Activated T-cell treated with anti-CD3 and anti-CD28 coated beads, Interleukin-2, amount 50 U/mL, for 4 hours (primary cell): ENCODE measurements around the gene SLC25A13. TPM values are rescaled to one million over a fixed set of nuclear protein-coding genes. Genes with fewer than 3 reads are reported as not detected.

Experiments used
- ATAC-seq, 2 donors: fragments of 200-7000 bp; cut with Tn5 transposase; one replicate each; pipeline ENCODE4 v1.10.0; 2021
- DNase-seq: peaks from one replicate; pipeline ENCODE4 v3.0.0-alpha.2; 2020
- H3K27me3 Mint-ChIP-seq: one replicate; pipeline ENCODE4 v1.8.0; 2021; ENCODE audit warnings: low read depth, mixed read lengths
- H3K36me3 Mint-ChIP-seq: one replicate; pipeline ENCODE4 v1.8.0; 2022; ENCODE audit warnings: mixed read lengths; ENCODE audit not compliant: insufficient read depth
- H3K4me1 Mint-ChIP-seq: one replicate; pipeline ENCODE4 v1.8.0; 2021; ENCODE audit warnings: low read depth, mixed read lengths
- H3K4me3 Mint-ChIP-seq: one replicate; pipeline ENCODE4 v1.8.0; 2021; ENCODE audit warnings: mild to moderate bottlenecking, moderate library complexity, mixed read lengths
- H3K9me3 Mint-ChIP-seq: one replicate; pipeline ENCODE4 v1.8.0; 2021; ENCODE audit warnings: mixed read lengths
- total RNA-seq, 3 donors: library from RNA; stranded (reverse); gene quantifications; one replicate each; pipeline ENCODE4 v1.2.1, GENCODE V29; 2021

SLC25A13 gene
- total RNA-seq, 3 donors from 2014 or later = 18.0 to 19.0 (median 18.3) TPM

DNA sequence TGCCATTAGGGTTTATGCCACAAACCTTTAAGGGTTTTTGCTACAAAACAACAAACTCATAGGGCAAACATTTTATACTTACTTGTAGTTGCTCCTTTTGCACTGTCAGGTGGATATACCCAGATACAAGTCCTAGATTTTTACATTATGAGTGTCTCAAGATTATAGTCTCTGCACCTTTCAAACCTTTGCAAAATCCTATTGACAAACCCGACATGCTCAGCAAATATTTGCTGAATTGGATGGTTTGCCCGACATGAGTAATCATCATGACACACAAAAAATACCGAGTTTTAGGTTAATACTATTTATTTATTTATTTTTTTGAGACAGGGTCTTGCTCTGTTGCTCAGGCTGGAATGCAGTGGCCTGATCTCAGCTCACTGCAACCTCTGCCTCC, 117.3 kb downstream of the SLC25A13 start:
- peaks cover 14% of the 10 kb centered on the region for H3K36me3 Mint-ChIP-seq
- no peaks in the 10 kb centered on the region for H3K27me3 Mint-ChIP-seq
- no peaks in the 10 kb centered on the region for H3K4me1 Mint-ChIP-seq
- H3K9me3 Mint-ChIP-seq = no peaks in the 10 kb centered on the region
- ATAC-seq = no peak
- H3K4me3 Mint-ChIP-seq = no peak overlapping the region
- DNase-seq = no peak

DNA sequence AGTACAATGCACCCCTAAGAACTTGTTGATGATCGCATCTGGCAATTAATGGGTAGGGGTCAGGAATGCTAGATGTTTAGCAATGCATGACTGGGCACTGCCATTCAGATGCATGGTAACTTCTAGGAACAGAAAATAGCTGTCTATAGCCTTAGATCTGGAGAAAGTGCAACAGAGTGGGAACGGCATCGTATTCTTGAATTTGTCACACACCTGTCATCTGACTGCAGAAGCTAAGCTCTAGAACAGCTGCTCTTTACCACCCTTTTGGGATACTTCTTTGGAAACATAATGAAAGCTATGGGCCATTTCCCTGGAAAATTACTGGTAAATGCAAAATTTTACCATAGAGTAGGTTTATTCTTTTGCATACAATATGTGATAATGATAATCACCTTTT, 118.1 kb downstream of the SLC25A13 start:
- no peaks in the 10 kb centered on the region for H3K4me1 Mint-ChIP-seq
- no peak overlapping the region for H3K4me3 Mint-ChIP-seq
- no peak for DNase-seq
- H3K9me3 Mint-ChIP-seq = no peaks in the 10 kb centered on the region
- no peak for ATAC-seq
- no peaks in the 10 kb centered on the region for H3K27me3 Mint-ChIP-seq
- peaks cover 17% of the 10 kb centered on the region for H3K36me3 Mint-ChIP-seq

DNA sequence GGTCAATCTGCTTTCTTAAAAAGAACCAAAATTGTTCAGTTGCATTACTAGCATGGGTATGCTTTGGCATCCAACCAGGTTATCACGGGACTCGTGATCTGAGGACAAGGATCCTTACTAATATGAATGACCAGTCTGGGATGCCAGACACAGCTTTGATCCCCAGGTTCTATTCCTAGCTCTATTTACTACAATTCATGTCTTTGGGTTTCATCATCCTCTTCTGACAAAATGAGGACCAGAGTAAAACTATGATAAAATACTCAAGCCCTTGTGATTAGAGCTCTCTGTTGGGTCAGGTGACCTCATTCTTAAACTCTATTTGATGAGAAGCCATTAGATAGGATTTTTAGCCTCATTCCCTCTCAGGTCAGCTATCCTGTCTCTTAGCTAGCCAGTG, 119.8 kb downstream of the SLC25A13 start:
- Mint-ChIP-seq H3K36me3 (peaks cover 12% of the 10 kb centered on the region), H3K4me3 (no peak overlapping the region), H3K4me1 (no peaks in the 10 kb centered on the region), H3K9me3 (no peaks in the 10 kb centered on the region), H3K27me3 (no peaks in the 10 kb centered on the region)
- DNase-seq = no peak
- ATAC-seq = no peak

DNA sequence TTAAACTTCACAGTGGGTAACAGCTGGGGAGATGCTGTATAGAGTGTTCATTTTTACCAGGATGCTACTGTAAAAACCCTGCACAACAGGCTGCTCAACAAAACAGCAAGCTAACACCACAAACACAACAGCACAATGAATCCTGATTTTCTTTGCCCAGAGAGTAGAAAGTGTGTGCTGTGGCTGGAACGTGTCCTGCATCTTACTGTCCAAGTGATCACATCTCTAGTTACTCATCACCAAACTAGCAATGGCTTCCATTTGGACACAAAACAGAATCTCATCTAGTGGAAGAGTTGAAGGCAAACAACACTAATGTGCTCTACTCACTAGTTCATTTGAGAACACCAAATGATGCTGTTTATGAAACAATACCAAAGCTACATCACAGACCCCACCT, 121.2 kb downstream of the SLC25A13 start:
- Mint-ChIP-seq H3K36me3 (peaks cover 8% of the 10 kb centered on the region), H3K4me1 (no peaks in the 10 kb centered on the region), H3K9me3 (no peaks in the 10 kb centered on the region), H3K4me3 (no peak overlapping the region), H3K27me3 (no peaks in the 10 kb centered on the region)
- no peak for DNase-seq
- ATAC-seq = no peak

DNA sequence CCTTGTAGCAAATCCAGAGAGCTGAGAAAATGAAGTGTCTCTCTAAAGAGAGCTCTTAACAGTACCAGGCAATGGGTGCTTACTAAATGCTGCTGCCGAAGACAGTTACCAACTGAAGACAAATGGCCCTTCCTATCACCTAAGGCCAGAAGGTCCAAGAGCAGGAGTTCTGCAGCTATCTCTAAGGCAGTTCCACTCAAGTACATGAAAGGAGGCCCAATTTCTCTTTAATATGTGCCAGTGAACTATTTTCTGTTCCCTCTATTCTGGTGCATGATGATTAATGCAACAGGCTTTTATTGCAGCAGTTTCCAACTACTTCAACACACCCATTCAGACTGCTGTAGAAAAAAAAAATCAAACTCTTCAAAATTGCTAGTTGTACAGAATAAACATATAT, 122.5 kb downstream of the SLC25A13 start:
- Mint-ChIP-seq H3K27me3 (no peaks in the 10 kb centered on the region), H3K9me3 (no peaks in the 10 kb centered on the region), H3K4me1 (no peaks in the 10 kb centered on the region), H3K36me3 (peaks cover 15% of the 10 kb centered on the region), H3K4me3 (no peak overlapping the region)
- DNase-seq (no peak), ATAC-seq (no peak)

DNA sequence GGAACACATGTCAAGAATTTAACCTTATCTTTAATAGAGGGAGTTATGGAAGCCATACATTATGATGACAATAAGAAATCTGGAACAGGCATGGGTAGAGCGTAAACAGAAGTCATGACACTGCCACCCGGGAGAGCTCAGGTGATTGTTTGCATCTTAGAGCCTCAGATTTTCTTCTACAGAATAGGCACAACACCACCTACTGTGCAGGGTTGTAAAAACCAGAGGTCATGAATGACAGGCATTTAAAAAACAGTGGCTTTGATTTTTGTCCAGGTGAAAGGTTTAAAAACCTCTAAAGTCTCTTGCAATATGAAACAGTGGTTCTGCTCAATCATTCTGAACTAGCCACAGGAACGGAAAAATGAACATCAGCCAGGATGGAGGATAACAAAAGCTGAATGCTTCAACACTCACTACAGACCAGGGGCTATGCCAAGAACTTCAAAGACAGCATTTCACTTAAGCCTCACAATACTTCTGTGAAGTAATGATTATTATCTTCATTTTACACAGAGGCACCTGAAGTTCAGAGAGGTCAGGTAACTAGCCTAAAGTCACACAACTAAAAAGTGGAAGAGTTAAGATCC, 123.8 kb downstream of the SLC25A13 start:
- peaks cover 19% of the 10 kb centered on the region for H3K36me3 Mint-ChIP-seq
- no peaks in the 10 kb centered on the region for H3K4me1 Mint-ChIP-seq
- no peak overlapping the region for H3K4me3 Mint-ChIP-seq
- H3K9me3 Mint-ChIP-seq = no peaks in the 10 kb centered on the region
- ATAC-seq (no peak), DNase-seq (no peak)
- no peaks in the 10 kb centered on the region for H3K27me3 Mint-ChIP-seq

DNA sequence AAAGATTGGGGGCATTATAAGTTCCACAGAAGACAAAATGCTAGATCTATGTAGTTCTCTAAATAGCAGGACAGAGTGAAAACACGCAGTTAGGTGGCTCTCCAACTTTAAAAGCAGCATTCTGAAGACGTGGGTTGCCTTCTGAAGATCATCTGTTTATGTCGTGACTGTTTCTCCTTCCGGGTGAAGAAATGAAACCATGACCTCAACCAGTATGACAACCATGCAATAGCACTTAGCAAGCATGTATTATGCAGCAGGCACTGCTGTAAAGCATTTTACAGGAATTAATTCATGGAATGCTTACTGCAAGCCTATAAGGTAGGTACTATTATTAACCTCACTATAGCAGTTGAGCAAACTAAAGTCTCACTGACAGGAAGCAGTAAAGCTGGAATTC, 125.2 kb downstream of the SLC25A13 start:
- H3K36me3 Mint-ChIP-seq = peaks cover 24% of the 10 kb centered on the region
- H3K27me3 Mint-ChIP-seq = no peaks in the 10 kb centered on the region
- ATAC-seq (no peak), DNase-seq (no peak)
- H3K4me1 Mint-ChIP-seq = no peaks in the 10 kb centered on the region
- H3K4me3 Mint-ChIP-seq = no peak overlapping the region
- H3K9me3 Mint-ChIP-seq = no peaks in the 10 kb centered on the region

DNA sequence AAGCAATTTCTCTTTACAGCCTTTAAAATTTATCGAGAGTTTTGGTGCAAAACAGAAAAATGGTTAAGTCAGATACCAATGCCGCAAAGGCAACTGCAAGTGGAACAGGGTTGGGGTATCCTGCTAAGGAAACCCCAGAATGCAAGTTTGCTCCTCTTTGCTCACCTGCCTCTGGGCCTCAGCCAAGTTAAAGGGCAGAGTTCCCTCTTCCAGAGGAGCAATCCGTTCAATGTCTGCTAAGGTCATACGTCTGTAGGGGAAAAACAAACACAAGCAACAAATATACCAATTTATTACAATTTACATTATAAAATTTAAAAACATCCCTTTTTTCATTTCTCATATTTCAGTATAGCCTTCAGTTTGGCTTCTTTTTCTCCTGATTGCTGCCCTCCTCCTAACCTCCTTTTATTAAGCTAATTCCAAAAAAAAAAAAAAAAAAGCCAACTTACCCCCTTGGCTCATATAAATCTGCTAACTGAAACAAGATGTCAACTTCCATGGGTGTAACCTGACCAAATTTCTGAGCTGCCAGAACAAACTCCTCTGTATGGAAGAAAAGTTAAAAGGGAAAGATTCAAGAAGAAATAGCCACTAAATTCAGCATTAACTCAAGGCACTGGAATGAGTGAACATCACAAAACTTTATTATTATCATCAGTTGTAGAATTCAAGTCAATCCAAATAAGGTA, 132.6 kb downstream of the SLC25A13 start:
- H3K36me3 Mint-ChIP-seq = peaks cover 39% of the 10 kb centered on the region
- no peak for DNase-seq
- H3K27me3 Mint-ChIP-seq = no peaks in the 10 kb centered on the region
- H3K9me3 Mint-ChIP-seq = no peaks in the 10 kb centered on the region
- ATAC-seq = no peak
- no peaks in the 10 kb centered on the region for H3K4me1 Mint-ChIP-seq
- no peak overlapping the region for H3K4me3 Mint-ChIP-seq

DNA sequence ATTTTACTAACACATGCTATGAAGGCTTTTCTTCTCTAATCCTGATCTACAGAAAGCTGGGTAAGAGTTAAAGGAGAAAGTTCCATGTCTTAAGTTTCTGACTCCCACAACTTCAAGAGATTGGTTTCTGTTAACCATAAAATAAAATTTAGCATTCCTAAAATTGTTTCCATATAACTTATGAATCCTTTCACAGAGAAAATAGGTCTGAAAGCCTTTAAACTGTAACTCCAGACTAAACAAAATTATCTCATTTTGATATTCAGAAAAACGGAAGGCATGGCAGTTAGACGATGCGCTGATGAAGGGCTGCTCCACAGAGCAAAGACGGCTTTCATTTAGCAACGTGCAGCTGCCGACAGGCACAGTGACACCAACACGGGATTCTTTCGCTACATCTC, 133.3 kb downstream of the SLC25A13 start:
- Mint-ChIP-seq H3K4me1 (no peaks in the 10 kb centered on the region), H3K4me3 (no peak overlapping the region), H3K9me3 (no peaks in the 10 kb centered on the region), H3K27me3 (no peaks in the 10 kb centered on the region), H3K36me3 (peaks cover 40% of the 10 kb centered on the region)
- ATAC-seq (no peak), DNase-seq (no peak)

DNA sequence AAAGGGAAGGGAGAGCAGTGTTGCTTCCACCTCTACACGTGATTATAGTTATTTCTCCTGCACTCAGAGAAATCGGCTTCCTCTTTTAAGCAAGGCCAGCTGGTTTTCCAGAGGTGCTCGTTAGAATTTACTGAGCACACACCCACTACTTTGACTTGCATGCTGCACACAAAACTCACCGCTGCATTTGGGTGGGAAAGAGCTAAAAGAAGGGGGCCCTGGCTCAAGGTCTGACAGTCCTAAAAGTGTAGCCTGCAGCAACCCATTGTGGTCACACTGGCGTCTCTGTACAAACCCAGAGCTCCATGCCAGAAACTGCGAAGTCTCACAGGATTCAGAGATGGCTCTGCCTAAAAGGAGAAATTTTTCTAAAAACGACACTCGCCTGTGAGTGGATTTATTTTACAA, 133.7 kb downstream of the SLC25A13 start:
- no peak for DNase-seq
- H3K4me1 Mint-ChIP-seq = no peaks in the 10 kb centered on the region
- no peaks in the 10 kb centered on the region for H3K27me3 Mint-ChIP-seq
- H3K4me3 Mint-ChIP-seq = no peak overlapping the region
- H3K9me3 Mint-ChIP-seq = no peaks in the 10 kb centered on the region
- peaks cover 44% of the 10 kb centered on the region for H3K36me3 Mint-ChIP-seq
- no peak for ATAC-seq

DNA sequence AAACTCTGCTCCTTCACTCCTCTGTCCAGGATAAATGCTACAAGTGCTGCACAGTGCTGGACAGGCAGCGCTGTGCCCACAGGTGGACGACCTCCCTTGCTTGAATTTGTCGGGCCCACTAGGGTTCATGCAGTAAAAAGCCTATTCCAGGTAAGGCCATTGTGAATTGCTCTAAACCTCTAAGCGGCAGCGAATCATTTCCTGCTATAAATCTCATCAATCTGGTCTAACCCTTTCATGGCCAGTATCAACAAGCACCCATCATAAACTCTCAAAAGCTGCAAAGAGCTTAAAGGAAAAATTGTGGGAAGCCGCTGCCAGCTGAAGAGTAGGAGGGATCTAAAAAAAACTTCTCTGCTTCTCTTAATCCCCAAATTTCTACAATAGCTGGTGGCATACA, 134.2 kb downstream of the SLC25A13 start:
- DNase-seq (no peak), ATAC-seq (no peak)
- Mint-ChIP-seq H3K4me3 (no peak overlapping the region), H3K36me3 (peaks cover 47% of the 10 kb centered on the region), H3K9me3 (no peaks in the 10 kb centered on the region), H3K4me1 (no peaks in the 10 kb centered on the region), H3K27me3 (no peaks in the 10 kb centered on the region)

DNA sequence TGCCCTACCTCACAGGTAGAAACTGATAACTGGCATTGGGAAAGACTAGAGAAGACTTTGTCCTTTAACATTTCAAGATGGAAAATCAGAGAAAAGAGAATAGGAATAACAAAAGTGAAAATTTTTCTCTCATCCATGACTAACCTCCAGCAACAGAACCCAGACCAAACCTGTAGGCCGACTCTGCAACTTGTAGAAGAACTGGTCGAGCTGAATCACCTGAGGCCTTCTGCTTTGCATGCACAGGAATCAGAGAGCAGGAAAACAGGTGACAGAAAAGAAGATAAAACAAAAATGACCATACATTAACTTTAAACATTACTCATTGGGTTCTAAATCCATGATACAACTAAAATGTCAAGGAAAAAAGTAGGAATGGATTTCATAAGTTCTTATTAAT, 137.1 kb downstream of the SLC25A13 start:
- Mint-ChIP-seq H3K9me3 (no peaks in the 10 kb centered on the region), H3K4me1 (no peaks in the 10 kb centered on the region), H3K36me3 (peaks cover 38% of the 10 kb centered on the region), H3K27me3 (no peaks in the 10 kb centered on the region), H3K4me3 (no peak overlapping the region)
- ATAC-seq (no peak), DNase-seq (no peak)

DNA sequence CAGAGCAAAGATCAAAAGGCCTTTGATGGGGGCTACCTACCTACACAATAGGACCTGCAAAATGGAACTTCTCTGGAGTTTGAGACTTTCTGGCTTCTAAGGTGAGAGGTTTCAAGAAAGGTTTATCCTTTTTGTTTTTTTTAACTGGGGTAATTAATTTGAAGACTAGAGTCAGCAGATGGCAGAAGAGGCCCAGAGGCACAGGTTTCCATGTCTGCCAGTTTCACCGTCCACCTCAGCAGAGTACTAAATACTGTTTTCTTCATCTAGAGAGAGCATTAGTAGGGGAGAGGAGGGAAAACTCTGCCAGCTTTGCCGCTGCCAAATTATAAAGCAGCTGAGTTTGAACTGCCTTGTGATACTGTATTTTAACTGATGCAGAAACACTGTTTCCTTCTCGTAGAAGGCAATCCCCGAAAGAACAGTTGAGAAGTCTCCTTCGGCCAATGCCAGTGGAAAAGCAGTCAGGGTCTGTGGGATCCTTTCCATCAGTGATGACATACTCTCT, 138.7 kb downstream of the SLC25A13 start:
- Mint-ChIP-seq H3K4me1 (no peaks in the 10 kb centered on the region), H3K9me3 (no peaks in the 10 kb centered on the region), H3K36me3 (peaks cover 34% of the 10 kb centered on the region), H3K27me3 (no peaks in the 10 kb centered on the region), H3K4me3 (no peak overlapping the region)
- no peak for DNase-seq
- no peak for ATAC-seq

DNA sequence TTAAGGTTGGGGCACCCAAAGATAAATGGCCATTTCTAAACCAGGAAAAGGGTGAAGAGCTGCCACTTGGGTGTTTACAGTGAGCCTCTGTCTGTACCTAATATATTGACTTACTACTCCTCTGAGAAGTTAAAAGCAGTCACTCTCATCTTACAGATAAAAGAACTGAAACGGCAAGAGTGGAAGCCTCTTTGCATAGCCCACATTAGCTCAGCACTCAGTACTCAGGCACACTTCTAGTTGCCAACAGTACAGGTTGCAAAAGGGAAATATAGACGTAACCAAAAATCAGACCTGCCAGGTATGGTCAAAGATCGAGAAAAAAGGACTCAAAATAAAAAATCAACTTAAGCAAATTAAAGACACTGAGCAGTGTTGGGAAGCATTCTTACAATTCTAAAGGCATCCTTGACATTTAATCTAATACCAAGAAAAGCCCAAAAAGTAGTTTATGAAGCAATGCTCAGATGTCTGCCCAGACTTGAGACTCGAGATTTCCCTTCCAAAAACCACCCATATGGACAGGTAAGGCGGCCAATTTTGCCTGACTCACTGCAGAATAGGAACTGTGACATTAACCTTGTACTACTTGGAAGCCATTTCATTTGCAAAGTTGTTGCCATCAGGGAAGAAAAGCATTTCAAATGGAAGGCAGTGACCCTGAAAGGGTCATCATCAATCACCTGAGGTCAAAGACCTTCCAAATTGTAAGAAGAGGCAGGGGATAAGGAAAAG, 139.3 kb downstream of the SLC25A13 start:
- Mint-ChIP-seq H3K9me3 (no peaks in the 10 kb centered on the region), H3K27me3 (no peaks in the 10 kb centered on the region)

DNA sequence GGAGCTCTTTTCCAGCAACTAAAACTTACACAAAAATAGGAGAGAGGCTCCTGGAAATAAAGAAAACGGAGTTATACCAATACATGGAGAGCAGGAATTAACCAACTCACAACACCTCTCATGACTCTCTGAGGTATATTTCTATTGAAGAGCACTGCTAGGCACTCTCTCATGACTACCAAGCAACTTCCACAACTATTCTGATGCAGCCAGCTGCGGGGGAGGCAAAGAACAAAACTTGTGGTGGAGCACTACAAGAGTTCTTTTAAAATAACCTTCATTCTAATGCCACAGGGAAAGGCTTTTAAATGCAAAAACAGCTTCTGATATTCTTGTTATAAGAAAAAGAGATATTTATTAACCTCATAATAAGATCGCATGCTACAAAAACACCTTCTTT, 140.7 kb downstream of the SLC25A13 start:
- ATAC-seq (no peak), DNase-seq (no peak)
- no peaks in the 10 kb centered on the region for H3K9me3 Mint-ChIP-seq
- H3K27me3 Mint-ChIP-seq = no peaks in the 10 kb centered on the region
- no peaks in the 10 kb centered on the region for H3K4me1 Mint-ChIP-seq
- H3K36me3 Mint-ChIP-seq = peaks cover 29% of the 10 kb centered on the region
- no peak overlapping the region for H3K4me3 Mint-ChIP-seq

More for the DNA sequence above, 139.3 kb downstream of the SLC25A13 start:
- peaks cover 31% of the 10 kb centered on the region for H3K36me3 Mint-ChIP-seq
- ATAC-seq (no peak), DNase-seq (no peak)
- no peak overlapping the region for H3K4me3 Mint-ChIP-seq
- no peaks in the 10 kb centered on the region for H3K4me1 Mint-ChIP-seq
